ENCODE results near the gene RECQL. TPM values are rescaled to one million over a fixed set of nuclear protein-coding genes. Genes with fewer than 3 reads are reported as not detected.

The RECQL gene
- total and polyA plus RNA-seq, 2 of the 8 experiments (the other 6 are each of a cell fraction or from before 2014, with no cell fraction given): 8.1 to 40.3 TPM

DNA sequence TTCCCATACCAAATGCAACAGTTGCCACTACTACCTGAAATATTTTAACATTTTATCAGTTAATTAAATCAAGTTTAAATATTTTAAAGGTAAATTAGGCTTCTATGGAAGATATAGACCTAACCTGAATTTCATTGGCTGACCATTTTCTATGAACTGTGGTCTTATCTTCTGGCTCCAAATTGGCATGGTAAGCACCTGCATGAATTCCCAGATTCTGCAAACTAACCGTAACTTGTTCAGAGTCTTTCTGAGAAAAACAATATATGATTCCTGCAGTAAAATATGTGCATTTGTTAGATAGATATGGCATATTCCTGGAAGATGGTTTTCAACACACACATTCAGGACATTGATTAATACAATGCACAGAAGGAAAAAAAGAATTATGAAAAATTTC lies 25.9 kb downstream of the RECQL start:
- H2BK20ac ChIP-seq (ENCODE audit: low read length): no peak overlapping the region
- no peak overlapping the region for H3K27ac ChIP-seq (ENCODE audit: low read depth, low read length)
- no peaks in the 10 kb centered on the region for H3K27me3 ChIP-seq (replicated peaks in 1 of 4; ENCODE audit: control insufficient read depth in 3 of 4, extremely low read depth in 1 of 4, insufficient read depth in 3 of 4, low read length in 3 of 4)
- no peak overlapping the region for H2AK5ac ChIP-seq (ENCODE audit: low read depth, low read length)
- H2BK120ac ChIP-seq (replicated peaks; ENCODE audit: low read depth, low read length): no peak overlapping the region
- H3K79me2 ChIP-seq (ENCODE audit: control insufficient read depth in 1 of 2, insufficient read depth in 2 of 2, low read length in 2 of 2): no peaks in the 10 kb centered on the region
- H3K4me3 ChIP-seq (ENCODE audit: extremely low read depth in 1 of 4, insufficient read depth in 2 of 4, low read depth in 3 of 4, low read length in 4 of 4): no peak overlapping the region
- no peaks in the 10 kb centered on the region for H3K23me2 ChIP-seq (ENCODE audit: low read depth, low read length)
- no peak overlapping the region for H2BK15ac ChIP-seq (ENCODE audit: low read length)
- no peak overlapping the region for H3K18ac ChIP-seq (ENCODE audit: extremely low read depth, low read length)
- no peak overlapping the region for H4K8ac ChIP-seq (ENCODE audit: extremely low read depth, insufficient read depth, low read length)
- no peak for FAIRE-seq
- H3K9ac ChIP-seq (replicated peaks in 1 of 4; ENCODE audit: extremely low read depth in 1 of 4, low read depth in 3 of 4, low read length in 3 of 4): no peak overlapping the region
- POLR2A ChIA-PET (ENCODE audit: partially characterized antibody): no interaction called here
- no peak overlapping the region for H2BK12ac ChIP-seq (ENCODE audit: low read depth, low read length)
- no peak for DNase-seq (ENCODE audit: low read depth in 1 of 2, low spot score in 2 of 2)
- TF ChIP-seq BCL11A (IDR thresholded peaks at IDR 0.05; ENCODE audit: low read depth in 2 of 2, low read length in 2 of 2): no peak
- no peak for TF ChIP-seq KDM4A (IDR thresholded peaks at IDR 0.05; ENCODE audit: low read depth, low read length, severe bottlenecking)
- no peak for TF ChIP-seq CHD2 (IDR thresholded peaks at IDR 0.05; ENCODE audit: low read length)
- no peak for TF ChIP-seq GTF2F1 (IDR thresholded peaks at IDR 0.05; ENCODE audit: borderline replicate concordance, low read depth, low read length)
- TF ChIP-seq, protein P1, sequence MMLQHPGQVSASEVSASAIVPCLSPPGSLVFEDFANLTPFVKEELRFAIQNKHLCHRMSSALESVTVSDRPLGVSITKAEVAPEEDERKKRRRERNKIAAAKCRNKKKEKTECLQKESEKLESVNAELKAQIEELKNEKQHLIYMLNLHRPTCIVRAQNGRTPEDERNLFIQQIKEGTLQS (IDR thresholded peaks at IDR 0.05; ENCODE audit: insufficient read depth, low read depth, low read length): no peak
- TF ChIP-seq NANOG (IDR thresholded peaks at IDR 0.05; ENCODE audit: insufficient read depth, low read depth, low read length, poor library complexity, severe bottlenecking): no peak
- TF ChIP-seq CBX5 (IDR thresholded peaks at IDR 0.05; ENCODE audit: low read depth, low read length): no peak
- TF ChIP-seq POLR2A (IDR thresholded peaks at IDR 0.05; ENCODE audit: control extremely low read depth in 1 of 2, low read depth in 2 of 2, low read length in 2 of 2): no peak
- TF ChIP-seq KDM1A (IDR thresholded peaks at IDR 0.05; ENCODE audit: borderline replicate concordance, low read length): no peak
- no peak for TF ChIP-seq TCF12 (IDR thresholded peaks at IDR 0.05; ENCODE audit: low read depth, low read length)
- no peak for TF ChIP-seq CBX8 (IDR thresholded peaks at IDR 0.05; ENCODE audit: borderline replicate concordance, low read depth, low read length)
- TF ChIP-seq EP300 (IDR thresholded peaks at IDR 0.05; ENCODE audit: borderline replicate concordance in 1 of 2, low read depth in 2 of 2, low read length in 2 of 2): no peak
- no peak overlapping the region for H3K4ac ChIP-seq (replicated peaks; ENCODE audit: insufficient read length, low read depth, low read length)
- no peak overlapping the region for H3K14ac ChIP-seq (ENCODE audit: insufficient read length)
- no peak overlapping the region for H3K23ac ChIP-seq (ENCODE audit: insufficient read length)
- no peak overlapping the region for H3K4me2 ChIP-seq (ENCODE audit: insufficient read depth in 1 of 2, low read depth in 2 of 2, low read length in 2 of 2)
- 96% methylated on average over 1 of the region's 1 CpG; no CpG with 5 or more reads in 1 of the 2 experiments for WGBS, 2 experiments (ENCODE audit: extremely low coverage in 1 of 2, insufficient coverage in 1 of 2, insufficient read length in 1 of 2, insufficient replicate concordance in 2 of 2, low coverage in 1 of 2, low lambda C conversion rate in 2 of 2, missing lambda C conversion rate in 1 of 2)
- H3K9me3 ChIP-seq (ENCODE audit: insufficient read depth in 2 of 2, low read depth in 1 of 2, low read length in 1 of 2): no peaks in the 10 kb centered on the region
- no peak overlapping the region for H2BK5ac ChIP-seq (ENCODE audit: low read depth, low read length)
- H3K79me1 ChIP-seq (ENCODE audit: low read depth, low read length): no peaks in the 10 kb centered on the region
- CTCF ChIA-PET (ENCODE audit: partially characterized antibody): no interaction called here
- H2AFZ ChIP-seq (ENCODE audit: low read length): no peak overlapping the region
- no peak overlapping the region for H4K91ac ChIP-seq (replicated peaks; ENCODE audit: insufficient read length, low read length)
- no peaks in the 10 kb centered on the region for H3K4me1 ChIP-seq (replicated peaks in 1 of 4; ENCODE audit: control insufficient read depth in 3 of 4, insufficient read depth in 4 of 4, low read length in 3 of 4)
- no peak overlapping the region for H4K5ac ChIP-seq (ENCODE audit: insufficient read length, low read depth, low read length)
- H4K20me1 ChIP-seq (replicated peaks in 1 of 2; ENCODE audit: control insufficient read depth in 1 of 2, insufficient read depth in 2 of 2, low read length in 2 of 2): peaks cover 2% of the 10 kb centered on the region in 2 experiments
- H3K36me3 ChIP-seq (ENCODE audit: control insufficient read depth in 2 of 4, insufficient read depth in 4 of 4, low read length in 3 of 4): peaks cover 0 to 54% (median 22%) of the 10 kb centered on the region in 4 experiments; a peak in 6 of 8 replicates
- no peak overlapping the region for H3K56ac ChIP-seq (replicated peaks; ENCODE audit: insufficient read length, low read depth, low read length)

All from H1 (cell line).